Body of pancreas (tissue), 4 donors: Measurements from ENCODE around the gene GPNMB. TPM values are rescaled to one million over a fixed set of nuclear protein-coding genes. Genes with fewer than 3 reads are reported as not detected.

ENCODE experiments used
- ATAC-seq: fragments of 150-250 bp; one replicate; pipeline ENCODE4 v1.9.1; 2016
- DNase-seq, 4 donors: peaks; one replicate each; pipeline ENCODE4 v3.0.0-alpha.2; 2019
- H3K27ac ChIP-seq, 4 donors: fragments of 200-600 bp; sonication (generic); 1 replicate in 3 of 4; 2 replicates in 1 of 4; pipeline versions ENCODE4 v1.5.1 to v1.6.1; 2016 to 2019; ENCODE audit warnings: mild to moderate bottlenecking in 1 of 4, mixed read lengths in 1 of 4, moderate library complexity in 1 of 4
- H3K27me3 ChIP-seq, 2 donors: fragments of 200-600 bp; sonication (generic); one replicate each; pipeline ENCODE4 v1.6.0; 2016; ENCODE audit warnings: mild to moderate bottlenecking in 1 of 2
- H3K36me3 ChIP-seq, 2 donors: fragments of 200-600 bp; sonication (generic); replicated peaks in 1 of 2; 2 replicates each; pipeline ENCODE4 v1.5.1; 2016; ENCODE audit warnings: low read depth in 2 of 2; ENCODE audit not compliant: insufficient read depth in 1 of 2
- H3K4me1 ChIP-seq: fragments of 200-600 bp; sonication (generic); one replicate; pipeline ENCODE4 v1.6.0; 2016
- H3K4me3 ChIP-seq, 2 donors: fragments of 200-600 bp; sonication (generic); 1 replicate in 1 of 2; 2 replicates in 1 of 2; pipeline ENCODE4 v1.5.1; 2016 to 2019
- H3K9me3 ChIP-seq, 3 donors: fragments of 200-600 bp; sonication (generic); 1 replicate in 2 of 3; 2 replicates in 1 of 3; pipeline ENCODE4 v1.5.1; 2016
- POLR2A ChIP-seq, 3 donors: fragments of 450-650 bp; IDR thresholded peaks; one replicate each; pipeline ENCODE4 v1.6.1; 2016; ENCODE audit warnings: antibody characterized with exemption in 3 of 3, mild to moderate bottlenecking in 2 of 3
- WGBS, 2 donors: methylation state at CpG; one replicate each; pipeline ENCODE4 v1.1.5; 2017; 5-methylcytosine and 5-hydroxymethylcytosine counted together
- intact Hi-C: fragments of 100-400 bp; cut with DNase I; formaldehyde crosslinking; loops from one replicate; pipeline ENCODE4 v1.15.1; 2023
- total RNA-seq, 2 donors: library from RNA; depleted of rRNA; stranded (reverse); fragments of >200 nt; gene quantifications; one replicate each; pipeline ENCODE4 v1.1.0, GENCODE V29; 2016
- TF ChIP-seq, protein P1 (sequence below), 7 experiments: fragments of 450-650 bp in 4 of 7; fragments of 200-600 bp in 3 of 7; sonication (generic) in 3 of 7; IDR thresholded peaks; one replicate each; pipeline ENCODE4 v1.5.1; 2016 to 2019; ENCODE audit warnings: antibody characterized with exemption in 7 of 7

GPNMB gene
- total RNA-seq, 2 donors from 2014 or later = 17.5 to 18.9 TPM

DNA sequence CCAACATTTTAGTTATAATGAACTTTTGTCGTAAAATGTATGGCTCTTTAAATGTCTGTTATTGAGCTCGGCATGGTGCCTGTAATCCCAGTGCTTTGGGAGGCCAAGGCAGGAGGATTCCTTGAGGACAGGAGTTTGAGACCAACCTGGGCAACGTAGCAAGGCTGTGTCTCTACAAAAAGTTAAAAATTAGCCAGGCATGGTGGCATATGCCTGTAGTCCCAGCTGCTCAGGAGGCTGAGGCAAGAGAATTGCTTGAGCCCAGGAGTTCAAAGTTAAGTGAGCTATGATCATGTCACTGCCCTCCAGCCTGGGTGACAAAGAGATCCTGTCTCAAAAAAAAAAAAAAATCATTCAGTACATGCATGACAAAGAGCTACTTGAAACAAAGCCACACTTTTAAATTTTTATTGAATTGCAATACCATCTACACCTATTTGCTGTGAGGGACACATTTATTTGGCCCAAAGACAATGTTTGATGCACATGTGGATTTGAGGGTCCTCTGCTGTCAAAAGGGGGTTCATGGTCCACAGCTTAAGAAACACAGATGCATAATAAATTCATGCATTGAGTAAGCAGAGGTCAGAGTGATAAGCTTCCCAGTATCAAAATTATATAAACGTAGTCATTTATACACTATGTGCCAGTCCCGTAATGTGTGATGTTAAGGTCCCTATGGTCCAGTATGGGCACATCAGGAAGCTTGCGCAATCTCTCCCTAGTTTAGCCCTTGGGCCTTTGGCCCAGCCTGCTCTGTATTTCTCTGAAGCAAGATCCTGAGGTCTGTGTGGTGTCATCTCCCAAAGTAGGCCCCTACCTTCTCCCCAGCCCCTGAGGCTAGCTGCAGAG lies 48.2 kb downstream of the GPNMB start:
- no peak for TF ChIP-seq POLR2A (IDR thresholded peaks at IDR 0.05)
- TF ChIP-seq, protein P1, sequence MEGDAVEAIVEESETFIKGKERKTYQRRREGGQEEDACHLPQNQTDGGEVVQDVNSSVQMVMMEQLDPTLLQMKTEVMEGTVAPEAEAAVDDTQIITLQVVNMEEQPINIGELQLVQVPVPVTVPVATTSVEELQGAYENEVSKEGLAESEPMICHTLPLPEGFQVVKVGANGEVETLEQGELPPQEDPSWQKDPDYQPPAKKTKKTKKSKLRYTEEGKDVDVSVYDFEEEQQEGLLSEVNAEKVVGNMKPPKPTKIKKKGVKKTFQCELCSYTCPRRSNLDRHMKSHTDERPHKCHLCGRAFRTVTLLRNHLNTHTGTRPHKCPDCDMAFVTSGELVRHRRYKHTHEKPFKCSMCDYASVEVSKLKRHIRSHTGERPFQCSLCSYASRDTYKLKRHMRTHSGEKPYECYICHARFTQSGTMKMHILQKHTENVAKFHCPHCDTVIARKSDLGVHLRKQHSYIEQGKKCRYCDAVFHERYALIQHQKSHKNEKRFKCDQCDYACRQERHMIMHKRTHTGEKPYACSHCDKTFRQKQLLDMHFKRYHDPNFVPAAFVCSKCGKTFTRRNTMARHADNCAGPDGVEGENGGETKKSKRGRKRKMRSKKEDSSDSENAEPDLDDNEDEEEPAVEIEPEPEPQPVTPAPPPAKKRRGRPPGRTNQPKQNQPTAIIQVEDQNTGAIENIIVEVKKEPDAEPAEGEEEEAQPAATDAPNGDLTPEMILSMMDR (IDR thresholded peaks at IDR 0.05) = no peak
- Histone ChIP-seq H3K27ac (no peak overlapping the region), H3K36me3 (no peaks in the 10 kb centered on the region), H3K4me1 (peaks cover 25% of the 10 kb centered on the region), H3K9me3 (no peaks in the 10 kb centered on the region), H3K27me3 (no peaks in the 10 kb centered on the region), H3K4me3 (no peak overlapping the region)
- ATAC-seq (no peak), DNase-seq (no peak)
- intact Hi-C loops = no loop called here
- WGBS, 2 donors = 68 to 73% methylated on average over 6 of the region's 6 CpGs

DNA sequence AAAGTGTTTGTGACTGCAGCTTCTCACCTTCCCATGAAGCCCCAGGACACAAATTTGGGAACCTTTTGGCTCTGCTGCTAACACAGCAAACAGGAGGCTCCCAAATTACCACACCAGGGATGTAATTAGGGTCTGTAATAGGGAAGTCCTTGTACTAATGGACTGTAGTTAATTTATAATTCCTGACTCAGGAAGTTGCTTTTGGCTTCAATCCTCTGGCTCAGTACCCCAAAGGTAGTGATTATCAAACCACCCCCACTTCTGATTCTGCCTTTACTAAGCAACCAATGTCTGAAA lies 48.8 kb downstream of the GPNMB start:
- ATAC-seq (no peak), DNase-seq (no peak)
- TF ChIP-seq, protein P1 (IDR thresholded peaks at IDR 0.05) = no peak
- intact Hi-C loops = no loop called here
- no peak overlapping the region for H3K4me3 ChIP-seq
- H3K36me3 ChIP-seq = no peaks in the 10 kb centered on the region
- no peak overlapping the region for H3K27ac ChIP-seq
- no peaks in the 10 kb centered on the region for H3K9me3 ChIP-seq
- H3K27me3 ChIP-seq = no peaks in the 10 kb centered on the region
- H3K4me1 ChIP-seq = peaks cover 30% of the 10 kb centered on the region

DNA sequence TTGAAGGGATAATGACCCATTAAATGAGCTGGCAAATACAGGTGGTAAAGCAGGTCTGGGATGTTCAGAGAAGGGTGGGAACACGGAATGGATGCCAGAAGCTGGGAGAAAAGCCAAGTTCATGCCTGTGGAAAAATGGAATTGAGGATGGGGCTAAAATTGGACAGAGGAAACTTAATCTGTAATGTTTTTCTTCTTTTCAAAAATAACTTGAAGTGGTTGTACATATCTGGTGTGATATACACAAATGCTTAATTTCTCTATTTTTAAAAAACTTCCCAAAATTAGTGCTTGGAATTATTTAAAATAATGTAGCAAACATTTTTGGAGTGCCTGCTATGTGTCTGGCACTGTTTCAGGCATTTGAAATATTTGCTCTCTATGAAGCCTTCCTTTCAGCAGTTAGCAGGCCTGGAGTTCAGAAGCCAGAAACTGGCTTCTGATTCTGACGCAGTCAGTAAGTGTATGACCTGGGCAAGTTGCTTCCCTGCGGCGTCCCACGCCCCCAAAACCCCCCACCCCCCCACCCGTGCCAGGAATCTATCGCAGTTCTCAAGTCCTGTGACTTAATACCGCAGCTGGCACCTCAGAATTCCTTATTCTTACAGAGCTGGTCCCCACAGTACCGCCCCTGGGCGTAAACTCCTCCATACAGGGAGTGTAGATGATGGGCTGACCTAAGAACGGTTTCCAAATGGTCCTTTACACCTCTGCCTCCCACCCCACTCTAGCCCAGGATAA lies 51.7 kb downstream of the GPNMB start:
- no peaks in the 10 kb centered on the region for H3K36me3 ChIP-seq
- peak overlapping the region; percentile 46 to 89 (median 76) for H3K27ac ChIP-seq
- TF ChIP-seq, protein P1 (IDR thresholded peaks at IDR 0.05) = no peak
- TF ChIP-seq POLR2A (IDR thresholded peaks at IDR 0.05) = no peak
- intact Hi-C loops = no loop called here
- H3K27me3 ChIP-seq = no peaks in the 10 kb centered on the region
- peaks cover 37% of the 10 kb centered on the region for H3K4me1 ChIP-seq
- no peak overlapping the region for H3K4me3 ChIP-seq
- 63 to 67% methylated on average over 11 of the region's 11 CpGs for WGBS, 2 donors
- ATAC-seq (peak; percentile 45), DNase-seq (peak; percentile 13 to 42 (median 26))
- no peaks in the 10 kb centered on the region for H3K9me3 ChIP-seq

DNA sequence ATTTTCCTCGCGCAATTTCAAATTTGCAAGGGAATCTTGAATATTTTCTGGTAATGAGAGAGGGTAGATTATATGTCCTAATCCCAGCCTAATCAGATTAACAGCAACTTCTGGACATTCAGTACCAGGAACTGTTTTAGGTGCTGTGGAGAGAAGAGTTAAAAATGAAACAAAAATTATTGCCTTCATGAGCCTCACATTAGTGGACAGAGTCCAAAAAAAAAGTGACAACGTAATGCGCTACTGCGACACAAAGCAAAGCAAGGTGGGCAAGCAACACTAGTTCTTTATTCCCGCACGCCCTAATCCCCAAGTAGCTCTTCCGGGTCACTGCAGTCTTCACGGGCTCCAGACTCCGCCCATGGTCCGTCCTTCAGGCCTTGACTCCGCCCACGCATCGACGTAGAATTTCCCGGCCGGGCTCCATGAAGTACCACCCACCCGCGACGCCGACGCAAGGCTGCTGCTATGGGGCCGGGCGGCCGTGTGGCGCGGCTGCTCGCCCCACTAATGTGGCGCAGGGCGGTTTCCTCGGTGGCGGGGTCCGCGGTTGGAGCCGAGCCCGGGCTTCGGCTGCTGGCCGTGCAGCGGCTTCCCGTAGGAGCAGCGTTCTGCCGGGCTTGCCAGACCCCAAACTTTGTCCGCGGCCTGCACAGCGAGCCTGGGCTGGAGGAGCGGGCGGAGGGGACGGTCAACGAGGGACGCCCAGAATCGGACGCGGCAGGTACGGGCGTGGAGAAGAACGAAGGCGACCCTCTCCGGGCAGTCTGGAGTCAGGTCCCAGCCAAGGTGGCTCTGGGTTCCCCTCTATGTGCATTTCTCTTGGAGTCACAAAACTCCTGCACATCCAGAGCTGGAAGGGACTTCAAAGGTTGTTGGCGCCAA lies 52.6 kb downstream of the GPNMB start, which contains the start of gene MALSU1:
Gene MALSU1, plus strand, starts transcription at position 455 of the 885 bp plus-strand sequence. Its CDS starts 14 bp downstream, at position 469.
- WGBS, 2 donors = 1 to 3% methylated on average over 19 to 57 of the region's 59 CpGs

More for the DNA sequence above, 52.6 kb downstream of the GPNMB start, which contains the start of gene MALSU1:
- peak; percentile 99 for ATAC-seq
- TF ChIP-seq, protein P1 (IDR thresholded peaks at IDR 0.05) = no peak
- TF ChIP-seq POLR2A (IDR thresholded peaks at IDR 0.05) = peak; percentile 85 to 93 (median 91)
- peak; percentile 97 to 98 (median 98) for DNase-seq
- no peaks in the 10 kb centered on the region for H3K36me3 ChIP-seq
- H3K27me3 ChIP-seq = no peaks in the 10 kb centered on the region
- intact Hi-C loops = no loop called here
- H3K4me1 ChIP-seq = peaks cover 37% of the 10 kb centered on the region
- no peaks in the 10 kb centered on the region for H3K9me3 ChIP-seq
- peak within 1 kb of the TSS; percentile 39 to 78 for H3K4me3 ChIP-seq
- H3K27ac ChIP-seq = peak within 1 kb of the TSS; percentile 46 to 89 (median 76)
